Measurements from ENCODE around the gene N4BP2L1.

GRCh38 chr13:32419862-32420261 is 8.1 kb downstream of the N4BP2L1 start:
- TF ChIP-seq CTCF (conservative IDR thresholded peaks at IDR 0.05) (no peak), ZFX (IDR thresholded peaks at IDR 0.05) (no peak)
